ENCODE results near the gene HCN4. TPM values are rescaled to one million over a fixed set of nuclear protein-coding genes. Genes with fewer than 3 reads are reported as not detected.

The HCN4 gene
- polyA plus RNA-seq, 1 donor from 2014 or later, result 4.0 TPM

DNA sequence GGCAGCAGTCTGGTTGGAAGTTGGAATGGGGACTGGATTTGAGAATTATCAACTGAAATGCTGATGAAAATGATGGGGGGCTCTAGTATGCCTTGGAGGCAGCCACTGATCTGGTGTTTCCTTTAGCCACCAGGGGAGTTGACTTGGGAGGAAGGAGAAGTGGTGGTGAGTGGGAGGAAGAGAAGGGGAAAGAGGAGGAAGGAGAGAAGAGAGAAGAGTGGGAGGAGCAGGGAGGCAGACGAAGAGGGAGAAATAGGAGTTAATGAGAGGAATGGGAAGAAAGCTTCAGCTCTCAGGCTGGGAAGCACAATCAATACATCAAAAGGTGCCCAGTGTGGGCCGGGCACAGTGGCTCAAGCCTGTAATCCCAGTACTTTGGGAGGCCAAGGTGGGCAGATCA, 23.3 kb upstream of the HCN4 start:
- no peaks in the 10 kb centered on the region for H3K79me2 ChIP-seq (replicated peaks; ENCODE audit: insufficient read depth, low read length)
- no peak overlapping the region for H3K4me2 ChIP-seq (ENCODE audit: low read length)
- no peak overlapping the region for H3K4me3 ChIP-seq (ENCODE audit: low read length)
- no peak overlapping the region for H2AFZ ChIP-seq (ENCODE audit: low read depth, low read length)
- no peaks in the 10 kb centered on the region for H3K36me3 ChIP-seq (ENCODE audit: insufficient read depth, low read length)
- H4K20me1 ChIP-seq (ENCODE audit: insufficient read depth), result no peaks in the 10 kb centered on the region
- no peak for TF ChIP-seq EP300 (conservative IDR thresholded peaks at IDR 0.05; ENCODE audit: poor library complexity, severe bottlenecking)
- no peak for TF ChIP-seq MXI1 (conservative IDR thresholded peaks at IDR 0.05; ENCODE audit: poor library complexity, severe bottlenecking)
- TF ChIP-seq TAF1 (IDR thresholded peaks at IDR 0.05; ENCODE audit: low read depth), result no peak
- TF ChIP-seq EZH2 (IDR thresholded peaks at IDR 0.05; ENCODE audit: borderline replicate concordance, insufficient read depth, low read length, poor library complexity, severe bottlenecking), result no peak
- TF ChIP-seq, protein P1, sequence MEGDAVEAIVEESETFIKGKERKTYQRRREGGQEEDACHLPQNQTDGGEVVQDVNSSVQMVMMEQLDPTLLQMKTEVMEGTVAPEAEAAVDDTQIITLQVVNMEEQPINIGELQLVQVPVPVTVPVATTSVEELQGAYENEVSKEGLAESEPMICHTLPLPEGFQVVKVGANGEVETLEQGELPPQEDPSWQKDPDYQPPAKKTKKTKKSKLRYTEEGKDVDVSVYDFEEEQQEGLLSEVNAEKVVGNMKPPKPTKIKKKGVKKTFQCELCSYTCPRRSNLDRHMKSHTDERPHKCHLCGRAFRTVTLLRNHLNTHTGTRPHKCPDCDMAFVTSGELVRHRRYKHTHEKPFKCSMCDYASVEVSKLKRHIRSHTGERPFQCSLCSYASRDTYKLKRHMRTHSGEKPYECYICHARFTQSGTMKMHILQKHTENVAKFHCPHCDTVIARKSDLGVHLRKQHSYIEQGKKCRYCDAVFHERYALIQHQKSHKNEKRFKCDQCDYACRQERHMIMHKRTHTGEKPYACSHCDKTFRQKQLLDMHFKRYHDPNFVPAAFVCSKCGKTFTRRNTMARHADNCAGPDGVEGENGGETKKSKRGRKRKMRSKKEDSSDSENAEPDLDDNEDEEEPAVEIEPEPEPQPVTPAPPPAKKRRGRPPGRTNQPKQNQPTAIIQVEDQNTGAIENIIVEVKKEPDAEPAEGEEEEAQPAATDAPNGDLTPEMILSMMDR (IDR thresholded peaks at IDR 0.05; ENCODE audit: poor library complexity, severe bottlenecking), result no peak
- no peak for TF ChIP-seq RAD21 (conservative IDR thresholded peaks at IDR 0.05)
- TF ChIP-seq SMC3 (conservative IDR thresholded peaks at IDR 0.05; ENCODE audit: poor library complexity), result no peak
- no peak for TF ChIP-seq POLR2AphosphoS5 (IDR thresholded peaks at IDR 0.05)
- H3K9ac ChIP-seq (ENCODE audit: low read length), result no peak overlapping the region
- no peak overlapping the region for H3K27ac ChIP-seq (ENCODE audit: low read length)
- H3K9me2 ChIP-seq (ENCODE audit: insufficient read depth, low read length), result no peaks in the 10 kb centered on the region
- H3K9me3 ChIP-seq (ENCODE audit: low read length), result no peaks in the 10 kb centered on the region
- H3K27me3 ChIP-seq (ENCODE audit: insufficient read depth, low read depth, low read length), result no peaks in the 10 kb centered on the region
- no peaks in the 10 kb centered on the region for H3F3A ChIP-seq (ENCODE audit: insufficient read depth, low read length, poor library complexity, severe bottlenecking)

DNA sequence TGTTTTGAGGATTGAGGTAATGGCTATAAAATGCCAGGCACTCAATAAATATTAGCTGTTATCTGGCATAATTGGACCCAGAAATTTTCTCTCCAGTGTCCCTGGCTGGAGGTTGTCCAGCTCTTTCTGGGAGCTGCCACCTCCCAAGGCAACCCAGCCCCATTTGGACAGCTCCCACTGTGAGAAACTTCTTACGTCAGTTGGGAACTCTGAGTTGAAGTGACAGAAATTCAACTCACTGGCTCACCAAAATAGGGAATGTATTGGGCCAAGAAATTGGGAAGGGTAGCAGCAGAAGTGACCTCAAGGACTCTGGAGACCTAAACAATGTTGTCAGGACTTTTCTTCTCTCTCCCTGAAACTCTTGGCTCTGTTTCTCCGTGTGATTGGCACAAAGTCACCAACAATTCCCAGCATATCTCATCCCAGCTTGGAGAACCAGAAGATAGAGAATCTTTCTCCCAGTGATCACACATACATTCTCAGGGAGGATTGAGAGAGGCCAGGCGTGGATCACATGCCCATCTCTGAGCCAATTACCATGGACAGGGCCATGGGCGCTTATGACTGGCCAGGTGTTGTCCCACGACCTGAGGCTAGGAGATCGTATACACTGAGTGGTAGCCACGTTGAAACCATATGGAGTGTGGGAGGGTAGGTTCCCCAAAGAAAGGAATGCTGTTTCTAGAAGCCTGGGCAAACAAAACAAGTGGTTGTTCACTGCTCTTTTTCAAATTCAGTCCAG, 22.5 kb upstream of the HCN4 start:
- H2AFZ ChIP-seq (ENCODE audit: low read depth, low read length), result no peak overlapping the region
- no peaks in the 10 kb centered on the region for H3K9me3 ChIP-seq (ENCODE audit: low read length)
- H3K36me3 ChIP-seq (ENCODE audit: insufficient read depth, low read length), result no peaks in the 10 kb centered on the region
- H3K79me2 ChIP-seq (replicated peaks; ENCODE audit: insufficient read depth, low read length), result no peaks in the 10 kb centered on the region
- TF ChIP-seq POLR2AphosphoS5 (IDR thresholded peaks at IDR 0.05) (no peak), EZH2 (IDR thresholded peaks at IDR 0.05; ENCODE audit: borderline replicate concordance, insufficient read depth, low read length, poor library complexity, severe bottlenecking) (no peak), SMC3 (conservative IDR thresholded peaks at IDR 0.05; ENCODE audit: poor library complexity) (no peak), TAF1 (IDR thresholded peaks at IDR 0.05; ENCODE audit: low read depth) (no peak), RAD21 (conservative IDR thresholded peaks at IDR 0.05) (no peak), EP300 (conservative IDR thresholded peaks at IDR 0.05; ENCODE audit: poor library complexity, severe bottlenecking) (no peak), MXI1 (conservative IDR thresholded peaks at IDR 0.05; ENCODE audit: poor library complexity, severe bottlenecking) (no peak)
- TF ChIP-seq, protein P2, sequence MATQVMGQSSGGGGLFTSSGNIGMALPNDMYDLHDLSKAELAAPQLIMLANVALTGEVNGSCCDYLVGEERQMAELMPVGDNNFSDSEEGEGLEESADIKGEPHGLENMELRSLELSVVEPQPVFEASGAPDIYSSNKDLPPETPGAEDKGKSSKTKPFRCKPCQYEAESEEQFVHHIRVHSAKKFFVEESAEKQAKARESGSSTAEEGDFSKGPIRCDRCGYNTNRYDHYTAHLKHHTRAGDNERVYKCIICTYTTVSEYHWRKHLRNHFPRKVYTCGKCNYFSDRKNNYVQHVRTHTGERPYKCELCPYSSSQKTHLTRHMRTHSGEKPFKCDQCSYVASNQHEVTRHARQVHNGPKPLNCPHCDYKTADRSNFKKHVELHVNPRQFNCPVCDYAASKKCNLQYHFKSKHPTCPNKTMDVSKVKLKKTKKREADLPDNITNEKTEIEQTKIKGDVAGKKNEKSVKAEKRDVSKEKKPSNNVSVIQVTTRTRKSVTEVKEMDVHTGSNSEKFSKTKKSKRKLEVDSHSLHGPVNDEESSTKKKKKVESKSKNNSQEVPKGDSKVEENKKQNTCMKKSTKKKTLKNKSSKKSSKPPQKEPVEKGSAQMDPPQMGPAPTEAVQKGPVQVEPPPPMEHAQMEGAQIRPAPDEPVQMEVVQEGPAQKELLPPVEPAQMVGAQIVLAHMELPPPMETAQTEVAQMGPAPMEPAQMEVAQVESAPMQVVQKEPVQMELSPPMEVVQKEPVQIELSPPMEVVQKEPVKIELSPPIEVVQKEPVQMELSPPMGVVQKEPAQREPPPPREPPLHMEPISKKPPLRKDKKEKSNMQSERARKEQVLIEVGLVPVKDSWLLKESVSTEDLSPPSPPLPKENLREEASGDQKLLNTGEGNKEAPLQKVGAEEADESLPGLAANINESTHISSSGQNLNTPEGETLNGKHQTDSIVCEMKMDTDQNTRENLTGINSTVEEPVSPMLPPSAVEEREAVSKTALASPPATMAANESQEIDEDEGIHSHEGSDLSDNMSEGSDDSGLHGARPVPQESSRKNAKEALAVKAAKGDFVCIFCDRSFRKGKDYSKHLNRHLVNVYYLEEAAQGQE (IDR thresholded peaks at IDR 0.05; ENCODE audit: borderline replicate concordance), result no peak
- TF ChIP-seq, protein P1 (IDR thresholded peaks at IDR 0.05; ENCODE audit: poor library complexity, severe bottlenecking), result no peak
- H3K27ac ChIP-seq (ENCODE audit: low read length), result no peak overlapping the region
- no peaks in the 10 kb centered on the region for H3K27me3 ChIP-seq (ENCODE audit: insufficient read depth, low read depth, low read length)
- H3K4me2 ChIP-seq (ENCODE audit: low read length), result no peak overlapping the region
- H4K20me1 ChIP-seq (ENCODE audit: insufficient read depth), result no peaks in the 10 kb centered on the region
- H3F3A ChIP-seq (ENCODE audit: insufficient read depth, low read length, poor library complexity, severe bottlenecking), result no peaks in the 10 kb centered on the region
- H3K4me3 ChIP-seq (ENCODE audit: low read length), result no peak overlapping the region
- H3K9ac ChIP-seq (ENCODE audit: low read length), result no peak overlapping the region
- no peaks in the 10 kb centered on the region for H3K9me2 ChIP-seq (ENCODE audit: insufficient read depth, low read length)

All from neural cell (in vitro differentiated cells).